HG03108 (cell line): ENCODE data around the gene MXRA8.
"Not testable (repeated sequence)": the region's sequence is repeated elsewhere in the genome, so short reads cannot be mapped to it uniquely, and the experiment has no call there.

Experiments used
- ATAC-seq: cut with Tn5 transposase; IDR thresholded peaks from one replicate; pipeline ENCODE4 v1.9.1; 2021; ENCODE audit warnings: moderate library complexity; ENCODE audit not compliant: unreplicated experiment

MXRA8 gene

GRCh38 chr1:1370094-1370493, 11.7 kb upstream of the MXRA8 start:
- ATAC-seq, result not testable (repeated sequence)

GRCh38 chr1:1367315-1367714, 9.0 kb upstream of the MXRA8 start:
- no peak for ATAC-seq

GRCh38 chr1:1366699-1367066, 8.3 kb upstream of the MXRA8 start:
- no peak for ATAC-seq

GRCh38 chr1:1365875-1366698, 7.7 kb upstream of the MXRA8 start:
- ATAC-seq, result no peak

DNA sequence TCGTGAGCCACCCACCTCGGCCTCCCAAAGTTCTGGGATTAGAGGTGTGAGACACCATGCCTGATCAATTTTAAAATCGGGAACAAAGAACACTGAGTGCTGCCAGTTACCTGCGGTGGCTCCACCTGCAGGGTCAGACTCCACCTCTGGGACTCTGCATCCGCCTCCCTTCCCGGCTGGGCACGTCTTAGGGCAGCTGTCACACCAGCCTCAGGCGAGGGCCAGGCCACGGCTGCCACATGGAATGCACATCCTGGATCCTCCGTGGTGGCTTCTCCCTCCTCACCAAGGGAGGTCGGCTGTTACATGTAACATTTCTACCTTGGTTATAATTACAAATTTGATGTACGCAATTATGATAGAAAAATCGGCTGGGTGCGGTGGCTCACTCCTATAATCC, 5.9 kb upstream of the MXRA8 start:
- ATAC-seq, result no peak

- ATAC-seq, result no peak
Observed at GRCh38 chr1:1361982-1362423, 3.6 kb upstream of the MXRA8 start.

- ATAC-seq, result no peak
Observed at GRCh38 chr1:1361233-1361981, 3.1 kb upstream of the MXRA8 start.

GRCh38 chr1:1360506-1361169, 2.3 kb upstream of the MXRA8 start:
- no peak for ATAC-seq

DNA sequence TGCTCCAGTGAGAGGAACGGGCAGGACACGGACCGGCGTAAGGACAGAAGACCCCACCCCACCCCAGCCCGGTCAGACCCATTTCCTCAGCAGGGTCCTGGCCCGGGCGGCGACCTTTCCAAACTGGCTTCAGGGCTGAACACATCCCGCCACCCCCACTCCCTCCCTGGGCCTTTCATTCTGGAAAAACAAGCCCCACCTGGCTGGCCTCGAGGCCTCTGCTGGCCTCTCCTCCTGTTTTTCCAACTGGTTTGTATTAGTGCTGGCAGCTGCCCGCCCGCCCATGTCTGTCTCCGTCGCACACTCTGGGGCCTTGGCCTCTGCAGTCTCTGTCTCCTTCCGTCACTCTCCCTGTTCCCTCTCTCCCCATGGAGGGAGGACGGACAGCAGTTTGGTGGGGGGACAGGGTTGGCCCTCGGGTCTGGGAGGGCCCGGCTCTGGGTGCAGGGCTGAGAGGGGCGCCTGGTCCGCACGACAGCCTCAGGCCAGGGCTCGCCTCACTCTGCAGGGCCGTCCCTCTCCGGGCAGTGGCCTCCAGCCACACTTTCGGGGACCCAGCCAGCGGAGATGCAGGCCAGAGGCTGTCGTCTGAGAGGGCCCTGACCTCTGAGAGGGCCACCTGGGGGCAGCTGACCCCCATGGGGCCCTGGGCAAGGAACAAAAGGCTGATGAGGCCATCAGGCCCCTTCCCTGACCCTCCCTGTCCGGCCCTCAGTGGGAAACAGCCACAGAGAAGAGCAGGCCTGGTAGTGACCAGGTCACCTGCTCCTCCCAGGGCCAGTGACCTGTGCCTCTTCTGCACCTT, 1.5 kb upstream of the MXRA8 start:
- ATAC-seq, result no peak

- ATAC-seq, result no peak
Observed at GRCh38 chr1:1359308-1359663, 931 bp upstream of the MXRA8 start.

DNA sequence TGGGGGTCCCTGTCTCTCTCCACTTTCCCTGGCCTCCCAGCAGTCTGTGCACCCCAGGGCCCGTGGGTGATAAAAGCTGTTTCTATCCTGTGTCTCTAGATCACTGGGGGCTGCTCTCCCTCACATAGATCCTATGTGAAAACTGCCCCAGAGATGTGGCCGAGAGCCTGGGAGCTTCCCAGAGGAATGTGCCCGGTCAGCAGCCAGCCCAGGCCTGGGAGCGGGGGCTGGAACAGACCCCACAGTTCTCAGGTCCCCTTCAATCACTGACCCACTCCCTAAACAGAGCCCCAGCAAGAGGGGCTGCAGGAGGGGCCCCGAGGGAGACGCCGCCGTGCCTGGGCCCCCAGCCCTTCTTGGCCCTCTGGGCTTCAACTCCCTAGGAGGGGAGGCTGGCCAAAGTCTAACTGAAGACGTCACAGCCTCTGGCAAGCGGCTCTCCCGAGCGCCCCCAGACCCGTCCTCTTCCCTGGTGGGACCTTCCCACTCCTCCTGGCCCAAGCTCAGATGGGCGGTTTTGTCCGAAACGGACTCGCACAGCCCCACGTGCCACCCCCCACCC, 403 bp downstream of the MXRA8 start:
- no peak for ATAC-seq

- no peak for ATAC-seq
Observed at GRCh38 chr1:1356796-1357401, 1.5 kb downstream of the MXRA8 start.

DNA sequence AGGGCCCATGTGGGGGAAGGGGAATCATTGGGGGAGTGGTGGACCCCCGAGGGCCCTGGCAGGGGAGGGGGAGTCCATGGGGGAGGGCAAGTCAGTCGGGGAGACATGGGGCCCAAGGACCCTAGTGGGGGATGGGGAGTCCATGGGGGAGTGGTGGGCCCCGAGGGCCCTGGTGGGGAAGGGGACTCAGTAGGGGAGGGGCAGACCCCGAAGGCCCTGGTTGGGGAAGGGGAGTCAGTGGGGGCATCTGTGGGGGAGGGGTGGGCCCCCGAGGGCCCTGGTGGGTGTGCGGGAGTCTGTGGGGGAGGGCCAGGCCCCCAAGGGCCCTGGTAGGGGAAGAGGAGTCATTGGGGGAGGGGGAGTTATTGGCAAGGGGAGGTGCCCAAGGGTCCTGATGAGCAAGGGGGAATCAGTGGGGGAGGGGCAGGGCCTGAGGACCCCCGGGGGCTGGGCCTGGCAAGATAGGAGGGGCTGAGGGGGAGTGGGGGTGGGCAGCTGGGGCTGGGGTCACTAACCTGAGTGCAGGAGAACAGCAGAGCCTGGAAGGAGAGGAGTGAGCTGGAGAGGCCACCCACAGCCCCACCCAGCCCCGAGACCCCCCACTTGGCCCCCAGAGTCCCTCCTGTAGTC, 2.1 kb downstream of the MXRA8 start:
- ATAC-seq, result no peak

- ATAC-seq, result no peak
Observed at GRCh38 chr1:1355416-1355815, 2.9 kb downstream of the MXRA8 start.

DNA sequence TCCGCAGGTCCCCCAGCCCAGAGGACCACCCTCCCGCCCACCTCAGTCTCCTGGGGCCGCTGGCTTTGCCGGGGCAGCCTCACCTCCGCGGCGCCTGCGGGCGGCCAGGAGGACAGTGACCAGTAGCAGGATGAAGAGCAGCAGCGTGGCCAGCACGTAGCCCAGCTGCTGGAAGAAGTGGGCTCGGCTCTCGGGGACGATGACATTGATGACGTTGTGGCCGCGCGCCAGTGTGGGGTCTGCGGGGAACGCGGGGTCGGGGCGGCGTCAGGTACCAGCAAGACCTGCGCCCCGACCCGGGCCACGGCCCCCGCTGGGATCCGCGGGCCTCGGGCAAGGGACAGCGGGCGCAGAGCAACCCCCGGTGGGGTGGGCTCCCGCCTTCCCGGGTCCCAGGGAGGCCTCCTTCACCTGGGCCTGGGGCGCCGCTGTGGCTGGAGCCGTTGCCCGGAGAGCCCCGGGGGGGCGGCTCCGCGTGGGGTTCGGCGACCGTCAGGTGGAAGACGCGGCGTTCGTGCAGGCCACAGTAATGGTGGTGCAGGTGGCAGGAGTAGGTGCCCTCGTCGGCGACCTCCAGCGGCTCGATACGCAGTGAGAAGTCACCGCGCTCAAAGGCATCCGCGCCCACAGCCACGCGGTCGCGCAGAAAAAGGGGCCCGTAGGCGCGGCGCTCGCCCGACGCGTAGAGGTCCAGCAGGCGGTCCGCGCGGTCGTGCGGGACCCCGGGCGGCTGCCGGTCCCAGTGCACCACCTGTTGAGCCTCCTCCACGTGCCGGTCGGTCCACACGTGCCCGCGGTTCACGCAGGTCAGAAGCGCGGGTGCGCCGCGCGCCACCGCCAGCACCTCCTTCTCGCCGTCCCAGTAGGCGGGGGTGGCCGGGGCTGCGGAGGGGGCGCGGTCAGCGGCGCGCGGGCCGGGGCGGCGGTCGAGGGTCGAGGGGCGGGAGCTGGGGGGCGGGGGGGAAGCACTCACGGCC, 3.8 kb downstream of the MXRA8 start:
- ATAC-seq, result no peak

DNA sequence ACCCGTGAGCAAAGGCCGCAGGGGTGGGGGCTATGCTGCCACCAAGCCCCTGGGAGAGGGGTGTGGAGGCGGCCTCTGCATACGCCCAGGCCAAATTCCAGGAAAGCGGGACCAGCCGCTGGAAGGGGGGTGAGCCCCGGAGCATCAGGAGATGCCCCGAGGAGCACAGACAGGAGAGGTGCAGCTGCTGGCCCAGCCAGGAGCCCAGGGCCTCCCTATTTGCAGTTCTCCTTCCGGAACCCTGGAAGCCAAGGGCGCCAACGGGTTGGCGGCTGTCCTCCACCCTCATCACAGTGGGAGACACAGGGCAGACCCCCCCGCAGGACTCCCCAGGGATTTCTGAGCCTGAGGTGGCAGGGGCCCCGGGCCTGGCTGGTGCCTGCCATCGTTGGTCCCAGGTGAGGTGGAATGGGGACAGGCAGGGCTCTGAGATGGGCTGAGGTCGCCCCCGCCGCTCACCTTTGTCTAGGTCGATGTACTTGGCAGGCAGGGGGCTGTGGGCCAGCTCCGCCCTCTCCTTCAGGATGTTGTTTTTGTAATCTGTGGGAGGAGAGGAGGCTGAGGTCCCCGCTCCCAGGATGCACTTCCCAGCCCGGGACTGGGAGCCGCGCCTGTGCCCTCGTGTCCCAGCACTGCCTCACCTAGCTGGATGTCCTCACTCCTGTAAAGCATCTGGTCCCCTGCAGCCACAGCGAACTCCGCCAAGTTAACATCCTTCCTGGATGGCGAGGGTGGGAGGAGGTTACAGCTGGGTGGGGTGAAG, 4.8 kb downstream of the MXRA8 start:
- ATAC-seq, result no peak

DNA sequence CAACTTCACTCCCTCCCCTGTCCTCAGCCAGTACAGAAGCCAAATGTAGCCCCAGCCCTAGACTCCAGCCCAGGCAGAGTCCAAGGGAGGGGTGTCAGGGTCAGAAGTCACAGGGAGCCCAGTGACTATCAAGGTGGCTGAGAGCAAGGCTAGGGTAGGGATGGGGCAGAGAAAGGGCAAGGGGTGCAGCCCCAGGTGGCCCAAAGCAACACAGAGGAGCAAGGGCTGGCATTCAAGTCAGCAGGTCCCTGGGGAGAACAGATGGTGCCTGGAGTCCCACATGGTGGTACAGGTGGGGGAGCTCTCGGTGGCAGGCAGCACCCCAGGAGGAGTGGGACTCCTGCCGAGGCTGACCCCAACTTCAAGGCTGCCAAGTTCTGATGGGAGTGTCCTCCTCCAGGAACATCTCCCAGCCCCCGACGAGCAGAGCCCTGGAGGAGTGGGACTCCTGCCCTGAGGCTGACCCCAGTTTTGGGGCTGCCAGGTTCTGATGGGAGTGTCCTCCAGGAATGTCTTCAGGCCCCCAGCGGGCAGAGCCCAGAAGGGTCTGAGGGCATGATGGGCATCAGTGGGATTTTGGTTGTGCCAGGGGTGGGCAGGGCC, 5.5 kb downstream of the MXRA8 start:
- ATAC-seq, result no peak
